ENCODE measurements around the gene BCL7B.

DNA sequence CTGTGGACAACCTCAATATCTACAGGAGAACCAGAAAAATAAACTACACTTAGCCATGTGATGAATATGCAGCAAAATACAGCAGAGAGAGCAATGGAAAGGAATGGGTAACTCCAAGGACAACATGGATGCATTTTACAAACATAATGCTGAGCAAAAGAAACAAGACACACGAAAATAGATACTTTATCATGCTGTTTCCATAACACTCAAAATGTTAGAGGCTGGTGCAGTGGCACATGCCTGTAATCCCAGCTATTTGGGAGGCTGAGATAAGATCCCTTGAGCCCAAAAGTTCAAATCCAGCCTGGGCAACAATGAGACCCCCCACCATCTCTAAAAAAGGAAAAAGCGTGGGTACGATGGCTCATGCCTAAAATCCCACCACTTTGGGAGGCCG, 8.3 kb downstream of the BCL7B start:
- TF ChIP-seq CTCF (conservative IDR thresholded peaks at IDR 0.05; ENCODE audit: low read depth in 2 of 2), result no peak
- TF ChIP-seq STAT1 (IDR thresholded peaks at IDR 0.05; ENCODE audit: unreplicated experiment), result no peak
